DND-41 (cell line): ENCODE measurements around the gene MAPK1.

Experiments
- EZH2 ChIP-seq: IDR thresholded peaks from 3 replicates; pipeline ENCODE4 v1.6.1; 2012; ENCODE audit warnings: borderline replicate concordance, low read depth, mild to moderate bottlenecking, moderate library complexity, low read length, inconsistent platforms; ENCODE audit not compliant: severe bottlenecking
- TF ChIP-seq, protein P1 (sequence below): IDR thresholded peaks from 2 replicates; pipeline ENCODE4 v1.5.1; 2012; ENCODE audit warnings: borderline replicate concordance, low read length, moderate library complexity, mild to moderate bottlenecking; ENCODE audit not compliant: poor library complexity, severe bottlenecking; ENCODE audit errors: extremely low read depth

DNA sequence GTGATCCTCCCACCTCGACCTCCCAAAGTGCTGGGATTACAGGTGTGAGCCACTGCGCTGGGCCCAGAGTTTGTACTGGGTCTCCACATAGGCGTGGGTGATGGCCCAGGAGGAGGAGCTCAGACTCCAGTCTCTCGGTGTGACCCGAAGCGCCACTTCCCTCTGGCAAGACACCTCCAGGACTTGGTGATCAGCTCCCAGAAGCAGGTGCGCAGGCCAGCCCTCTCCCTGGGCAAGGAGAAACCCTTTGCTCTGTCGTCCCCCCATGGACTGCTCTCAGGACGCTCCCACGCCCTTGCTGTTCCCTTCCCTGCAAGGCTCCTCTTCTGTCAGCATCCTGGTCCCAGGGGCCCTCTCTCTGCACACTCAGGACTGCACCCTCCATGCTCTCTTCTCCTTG is 126.4 kb downstream of the MAPK1 start:
- TF ChIP-seq, protein P1, sequence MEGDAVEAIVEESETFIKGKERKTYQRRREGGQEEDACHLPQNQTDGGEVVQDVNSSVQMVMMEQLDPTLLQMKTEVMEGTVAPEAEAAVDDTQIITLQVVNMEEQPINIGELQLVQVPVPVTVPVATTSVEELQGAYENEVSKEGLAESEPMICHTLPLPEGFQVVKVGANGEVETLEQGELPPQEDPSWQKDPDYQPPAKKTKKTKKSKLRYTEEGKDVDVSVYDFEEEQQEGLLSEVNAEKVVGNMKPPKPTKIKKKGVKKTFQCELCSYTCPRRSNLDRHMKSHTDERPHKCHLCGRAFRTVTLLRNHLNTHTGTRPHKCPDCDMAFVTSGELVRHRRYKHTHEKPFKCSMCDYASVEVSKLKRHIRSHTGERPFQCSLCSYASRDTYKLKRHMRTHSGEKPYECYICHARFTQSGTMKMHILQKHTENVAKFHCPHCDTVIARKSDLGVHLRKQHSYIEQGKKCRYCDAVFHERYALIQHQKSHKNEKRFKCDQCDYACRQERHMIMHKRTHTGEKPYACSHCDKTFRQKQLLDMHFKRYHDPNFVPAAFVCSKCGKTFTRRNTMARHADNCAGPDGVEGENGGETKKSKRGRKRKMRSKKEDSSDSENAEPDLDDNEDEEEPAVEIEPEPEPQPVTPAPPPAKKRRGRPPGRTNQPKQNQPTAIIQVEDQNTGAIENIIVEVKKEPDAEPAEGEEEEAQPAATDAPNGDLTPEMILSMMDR = no peak
- TF ChIP-seq EZH2 = no peak
